ENCODE data around the gene CLDN10. TPM values are rescaled to one million over a fixed set of nuclear protein-coding genes. Genes with fewer than 3 reads are reported as not detected.
A peak's percentile ranks its signal among the peaks of the same experiment; 100 is the strongest.

CLDN10 gene
- total and polyA plus RNA-seq, 2 donors (not counting 1 experiment from before 2014, with no cell fraction given): not detected

GRCh38 chr13:95553581-95554385 lies 1.3 kb downstream of the CLDN10 start:
- Histone ChIP-seq H3K79me2 (ENCODE audit: control insufficient read depth, insufficient read depth, low read length) (no peaks in the 10 kb centered on the region), H3K9ac (ENCODE audit: low read length) (no peak overlapping the region), H2AFZ (ENCODE audit: insufficient read depth, low read depth, low read length, poor library complexity, severe bottlenecking) (peak overlapping the region; percentile 16), H3K4me2 (replicated peaks; ENCODE audit: low read depth, low read length, poor library complexity, severe bottlenecking) (peak overlapping the region; percentile 42), H4K20me1 (ENCODE audit: control insufficient read depth, insufficient read depth, low read length, poor library complexity, severe bottlenecking) (no peaks in the 10 kb centered on the region), H3K4me1 (ENCODE audit: control insufficient read depth in 2 of 2, insufficient read depth in 2 of 2, low read length in 2 of 2) (peaks cover 16 to 22% of the 10 kb centered on the region in 2 donors), H3K27ac (ENCODE audit: low read length in 2 of 2) (no peak overlapping the region), H3K36me3 (replicated peaks in 1 of 2; ENCODE audit: control extremely low read depth in 1 of 2, control insufficient read depth in 1 of 2, extremely low read depth in 1 of 2, insufficient read depth in 2 of 2, low read length in 1 of 2) (no peaks in the 10 kb centered on the region), H3K9me3 (ENCODE audit: control extremely low read depth in 1 of 3, control insufficient read depth in 2 of 3, insufficient read depth in 1 of 3, low read length in 2 of 3) (peaks cover 0 to 4% (median 0%) of the 10 kb centered on the region in 3 donors), H3K27me3 (replicated peaks in 1 of 4; ENCODE audit: control extremely low read depth in 1 of 4, control insufficient read depth in 3 of 4, insufficient read depth in 4 of 4, low read length in 3 of 4) (peaks cover 0 to 47% (median 32%) of the 10 kb centered on the region in 4 experiments), H3K4me3 (ENCODE audit: control extremely low read depth in 1 of 5, extremely low read depth in 1 of 5, insufficient read depth in 1 of 5, low read depth in 2 of 5, low read length in 4 of 5) (no peak overlapping the region)
- DNase-seq (no peak), ATAC-seq (ENCODE audit: low read depth) (no peak)
- intact Hi-C loops (cut with micrococcal nuclease): no loop called here
- ChIA-PET CTCF (no interaction called here), POLR2A (no interaction called here)
- WGBS (ENCODE audit: insufficient coverage): 6% methylated on average over 24 of the region's 29 CpGs
- Mint-ChIP-seq H3K4me3 (peak overlapping the region; percentile 60), H3K9me3 (ENCODE audit: insufficient read depth) (no peaks in the 10 kb centered on the region), H3K4me1 (peaks cover 19% of the 10 kb centered on the region), H3K27ac (no peak overlapping the region), H3K27me3 (peaks cover 53% of the 10 kb centered on the region)
- peak; percentile 36 for TF ChIP-seq EZH2 (IDR thresholded peaks at IDR 0.05; ENCODE audit: borderline replicate concordance, insufficient read depth, low read depth, low read length, poor library complexity, severe bottlenecking)
- TF ChIP-seq, protein P1, sequence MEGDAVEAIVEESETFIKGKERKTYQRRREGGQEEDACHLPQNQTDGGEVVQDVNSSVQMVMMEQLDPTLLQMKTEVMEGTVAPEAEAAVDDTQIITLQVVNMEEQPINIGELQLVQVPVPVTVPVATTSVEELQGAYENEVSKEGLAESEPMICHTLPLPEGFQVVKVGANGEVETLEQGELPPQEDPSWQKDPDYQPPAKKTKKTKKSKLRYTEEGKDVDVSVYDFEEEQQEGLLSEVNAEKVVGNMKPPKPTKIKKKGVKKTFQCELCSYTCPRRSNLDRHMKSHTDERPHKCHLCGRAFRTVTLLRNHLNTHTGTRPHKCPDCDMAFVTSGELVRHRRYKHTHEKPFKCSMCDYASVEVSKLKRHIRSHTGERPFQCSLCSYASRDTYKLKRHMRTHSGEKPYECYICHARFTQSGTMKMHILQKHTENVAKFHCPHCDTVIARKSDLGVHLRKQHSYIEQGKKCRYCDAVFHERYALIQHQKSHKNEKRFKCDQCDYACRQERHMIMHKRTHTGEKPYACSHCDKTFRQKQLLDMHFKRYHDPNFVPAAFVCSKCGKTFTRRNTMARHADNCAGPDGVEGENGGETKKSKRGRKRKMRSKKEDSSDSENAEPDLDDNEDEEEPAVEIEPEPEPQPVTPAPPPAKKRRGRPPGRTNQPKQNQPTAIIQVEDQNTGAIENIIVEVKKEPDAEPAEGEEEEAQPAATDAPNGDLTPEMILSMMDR (IDR thresholded peaks at IDR 0.05): no peak

- intact Hi-C loops (cut with micrococcal nuclease): no loop called here
- H3K4me3 Mint-ChIP-seq: no peak overlapping the region
- peaks cover 0 to 36% (median 19%) of the 10 kb centered on the region in 4 experiments for H3K27me3 ChIP-seq (replicated peaks in 1 of 4; ENCODE audit: control extremely low read depth in 1 of 4, control insufficient read depth in 3 of 4, insufficient read depth in 4 of 4, low read length in 3 of 4)
- H3K9me3 Mint-ChIP-seq (ENCODE audit: insufficient read depth): no peaks in the 10 kb centered on the region
- H3K79me2 ChIP-seq (ENCODE audit: control insufficient read depth, insufficient read depth, low read length): no peaks in the 10 kb centered on the region
- H3K27ac Mint-ChIP-seq: no peak overlapping the region
- H3K36me3 ChIP-seq (replicated peaks in 1 of 2; ENCODE audit: control extremely low read depth in 1 of 2, control insufficient read depth in 1 of 2, extremely low read depth in 1 of 2, insufficient read depth in 2 of 2, low read length in 1 of 2): no peaks in the 10 kb centered on the region
- no peak for TF ChIP-seq EZH2 (IDR thresholded peaks at IDR 0.05; ENCODE audit: borderline replicate concordance, insufficient read depth, low read depth, low read length, poor library complexity, severe bottlenecking)
- TF ChIP-seq, protein P1 (IDR thresholded peaks at IDR 0.05): no peak
- H3K27me3 Mint-ChIP-seq: peaks cover 30% of the 10 kb centered on the region
- H2AFZ ChIP-seq (ENCODE audit: insufficient read depth, low read depth, low read length, poor library complexity, severe bottlenecking): no peak overlapping the region
- ChIA-PET POLR2A (no interaction called here), CTCF (interaction anchor here (0.6 to 1.5 kb wide), 2 partner anchors 208 to 276 kb away, joined by 3 to 4 read pairs; no protein-coding TSS in a partner anchor)
- ATAC-seq (ENCODE audit: low read depth) (no peak), DNase-seq (no peak)
- H3K4me1 ChIP-seq (ENCODE audit: control insufficient read depth in 2 of 2, insufficient read depth in 2 of 2, low read length in 2 of 2): peaks cover 16 to 18% of the 10 kb centered on the region in 2 donors
- H3K4me2 ChIP-seq (replicated peaks; ENCODE audit: low read depth, low read length, poor library complexity, severe bottlenecking): no peak overlapping the region
- no peak overlapping the region for H3K9ac ChIP-seq (ENCODE audit: low read length)
- peaks cover 0 to 4% (median 0%) of the 10 kb centered on the region in 3 donors for H3K9me3 ChIP-seq (ENCODE audit: control extremely low read depth in 1 of 3, control insufficient read depth in 2 of 3, insufficient read depth in 1 of 3, low read length in 2 of 3)
- no peak overlapping the region for H3K4me3 ChIP-seq (ENCODE audit: control extremely low read depth in 1 of 5, extremely low read depth in 1 of 5, insufficient read depth in 1 of 5, low read depth in 2 of 5, low read length in 4 of 5)
- no peaks in the 10 kb centered on the region for H4K20me1 ChIP-seq (ENCODE audit: control insufficient read depth, insufficient read depth, low read length, poor library complexity, severe bottlenecking)
- H3K27ac ChIP-seq (ENCODE audit: low read length in 2 of 2): no peak overlapping the region
- peaks cover 14% of the 10 kb centered on the region for H3K4me1 Mint-ChIP-seq
Measured at GRCh38 chr13:95557013-95557412, 4.5 kb downstream of the CLDN10 start.

All from B cell (primary cell).